CD4-positive, alpha-beta T cell treated with Interleukin-4 for 1 hour (primary cell): Measurements from ENCODE around the gene SPANXB1.
"Not testable (repeated sequence)": the region's sequence is repeated elsewhere in the genome, so short reads cannot be mapped to it uniquely, and the experiment has no call there.

ENCODE experiments used
- DNase-seq, 2 donors: peaks; one replicate each; pipeline ENCODE4 v3.0.0-alpha.2; 2020 to 2022

The SPANXB1 gene, protein sequence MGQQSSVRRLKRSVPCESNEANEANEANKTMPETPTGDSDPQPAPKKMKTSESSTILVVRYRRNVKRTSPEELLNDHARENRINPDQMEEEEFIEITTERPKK

DNA sequence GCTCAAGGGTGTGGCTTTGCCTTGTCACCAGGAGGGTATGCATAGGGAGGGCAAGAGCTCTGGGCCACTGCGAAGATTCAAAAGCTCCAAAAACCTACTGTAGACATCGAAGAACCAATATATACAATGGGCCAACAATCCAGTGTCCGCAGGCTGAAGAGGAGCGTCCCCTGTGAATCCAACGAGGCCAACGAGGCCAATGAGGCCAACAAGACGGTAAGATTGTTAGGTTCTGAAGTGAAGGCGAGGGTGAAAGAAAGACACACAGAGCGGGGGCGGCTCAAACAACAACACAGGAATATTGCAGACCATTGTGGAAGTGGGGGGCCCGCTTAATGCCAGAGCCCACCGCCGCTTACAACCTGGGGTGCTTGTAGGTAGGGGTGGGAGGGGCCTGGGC is at the start of gene SPANXB1:
TSS of gene SPANXB1 (plus strand) at position 27 of the 400 bp plus-strand sequence. CDS start at position 127, 100 bp downstream.
- DNase-seq, result not testable (repeated sequence)

DNA sequence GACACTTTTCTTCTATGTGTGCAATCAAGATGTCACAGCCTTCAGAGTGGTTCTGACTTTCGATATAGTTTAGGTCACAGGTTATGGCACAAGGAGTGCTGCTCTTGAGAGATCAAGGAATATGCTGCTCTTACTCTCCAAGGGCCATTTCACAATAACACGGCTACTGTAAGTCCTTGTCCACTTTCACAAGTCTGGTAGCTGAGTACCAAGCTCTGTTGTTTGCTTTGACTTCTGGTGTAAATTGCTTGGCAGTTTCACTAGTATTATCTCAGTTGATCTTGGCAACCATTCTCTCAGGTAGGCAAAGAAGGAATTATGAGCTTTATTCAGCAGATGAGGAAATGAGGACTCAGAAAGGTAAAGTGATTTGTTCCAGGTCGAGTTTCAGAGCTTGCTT is 35.4 kb upstream of the SPANXB1 start:
- DNase-seq, result no peak

DNA sequence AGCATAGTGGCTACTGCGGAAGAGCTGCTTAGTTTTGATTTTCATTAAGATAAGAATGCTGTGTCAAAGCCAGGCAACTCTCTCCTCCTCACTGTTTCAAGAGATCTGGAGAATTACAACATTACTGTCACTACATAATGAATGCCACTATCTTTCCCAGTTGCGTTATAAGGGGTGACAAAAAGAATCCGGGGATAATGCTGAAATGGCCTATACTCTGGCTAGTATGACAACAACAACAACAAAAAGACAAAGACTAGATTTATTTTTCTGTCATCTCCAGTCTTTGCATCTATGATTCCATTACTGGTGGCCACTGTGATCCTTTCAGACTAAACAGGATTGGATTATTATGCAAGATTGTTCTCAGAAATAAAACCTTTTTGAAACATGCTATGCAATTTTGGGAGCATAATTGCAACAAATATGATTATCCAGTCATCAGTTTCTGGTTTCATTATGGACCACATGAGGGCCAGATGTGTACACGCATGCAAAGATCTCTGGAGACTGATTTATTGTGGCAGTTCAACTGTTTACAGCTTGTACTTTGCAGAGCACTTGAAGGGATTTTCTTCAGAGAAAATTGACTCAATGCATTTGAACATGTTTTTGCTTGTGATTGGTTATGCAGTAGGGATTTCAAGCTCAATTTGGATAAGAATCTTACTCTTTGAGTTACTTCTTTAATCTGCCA is 31.1 kb upstream of the SPANXB1 start:
- DNase-seq, result no peak

DNA sequence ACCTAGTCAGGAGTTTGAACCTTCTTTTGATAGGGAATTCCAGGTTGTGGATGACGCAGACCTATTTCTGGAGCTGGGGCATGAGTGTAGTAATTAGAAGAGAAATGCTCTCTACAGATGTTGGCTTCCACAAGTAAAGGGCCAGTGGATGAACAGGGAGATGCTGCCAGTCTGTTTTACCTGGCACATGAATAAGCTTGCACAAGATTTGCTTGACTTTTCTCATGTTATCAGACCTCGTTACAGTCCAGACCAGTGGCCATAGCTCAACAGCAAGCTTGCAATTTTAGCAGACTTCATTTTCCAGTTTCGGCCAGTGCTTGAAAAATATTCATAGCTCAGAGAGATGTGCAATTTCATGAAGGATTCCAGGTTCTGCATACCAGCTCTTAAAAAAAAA is 26.9 kb upstream of the SPANXB1 start:
- no peak for DNase-seq

DNA sequence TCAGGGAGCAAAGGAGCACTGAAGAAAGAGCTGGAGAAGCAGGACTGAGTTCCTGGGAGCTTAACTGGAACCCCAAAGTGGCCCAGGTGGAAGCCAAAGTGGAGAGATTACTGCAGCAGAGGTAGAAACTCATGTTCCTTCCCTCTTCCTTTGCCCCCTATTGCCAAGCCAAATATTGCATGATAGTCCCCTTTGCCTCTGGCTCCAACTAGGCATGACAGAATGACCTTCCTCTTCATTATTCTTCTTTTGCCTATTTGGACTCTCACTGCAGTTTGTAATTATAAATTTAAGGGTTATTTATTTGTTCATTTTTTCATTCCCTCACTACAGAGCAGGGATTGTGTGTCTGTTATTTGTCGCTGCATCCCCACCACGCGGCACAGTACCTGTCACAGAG is 22.1 kb upstream of the SPANXB1 start:
- DNase-seq, result no peak

DNA sequence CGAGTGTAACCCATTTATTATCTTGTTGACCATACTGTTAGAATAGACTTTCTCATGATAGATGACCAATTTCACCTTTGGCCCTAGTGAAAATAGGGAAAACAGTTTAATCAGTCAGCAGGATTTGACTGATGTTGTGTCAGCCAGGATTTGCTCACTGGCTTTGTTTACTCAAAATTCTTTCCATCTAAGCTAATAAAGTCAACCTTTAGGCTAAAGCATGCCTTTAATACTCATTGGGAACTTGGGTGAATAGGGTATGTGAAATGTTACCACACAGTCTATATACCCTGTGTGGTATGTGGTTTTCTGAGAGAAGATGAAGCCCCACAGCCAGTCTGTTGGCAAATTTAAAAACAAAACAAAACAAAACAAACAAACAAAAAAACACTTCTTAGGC is 18.7 kb upstream of the SPANXB1 start:
- no peak for DNase-seq

DNA sequence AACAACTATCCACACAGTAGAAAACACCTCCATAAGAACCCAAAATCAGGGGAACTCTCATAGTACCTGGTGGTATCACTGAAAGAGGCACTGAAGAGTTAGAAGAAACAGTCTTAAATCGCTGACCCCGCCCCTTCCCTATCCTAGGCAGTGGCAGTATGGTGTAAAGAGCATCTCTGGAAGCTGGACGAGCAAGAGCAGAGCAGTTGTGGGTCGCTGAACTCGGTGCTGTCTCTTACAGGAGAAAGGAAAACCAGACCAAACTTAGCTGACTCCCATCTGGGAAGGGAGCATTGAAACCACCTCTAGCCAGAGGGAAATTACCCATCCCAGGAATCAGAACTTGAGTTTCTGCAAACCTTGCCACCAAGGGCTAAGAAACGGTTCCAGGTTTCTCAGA is 2.8 kb downstream of the SPANXB1 start:
- DNase-seq, result not testable (repeated sequence)

DNA sequence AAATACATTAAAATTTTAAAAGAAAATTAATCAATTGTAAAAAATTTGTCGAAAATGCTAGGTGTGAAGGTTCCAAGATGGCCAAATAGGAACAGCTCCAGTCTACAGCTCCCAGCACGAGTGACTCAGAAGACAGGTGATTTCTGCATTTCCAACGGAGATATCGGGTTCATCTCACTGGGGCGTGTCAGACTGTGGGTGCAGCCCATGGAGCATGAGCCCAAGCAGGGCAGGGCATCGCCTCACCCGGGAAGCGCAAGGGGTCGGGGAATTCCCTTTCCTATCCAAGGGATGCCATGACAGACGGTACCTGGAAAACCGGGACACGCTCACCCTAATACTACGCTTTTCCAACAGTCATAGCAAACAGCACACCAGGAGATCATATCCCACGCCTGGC is 41.9 kb downstream of the SPANXB1 start:
- DNase-seq, result not testable (repeated sequence)

DNA sequence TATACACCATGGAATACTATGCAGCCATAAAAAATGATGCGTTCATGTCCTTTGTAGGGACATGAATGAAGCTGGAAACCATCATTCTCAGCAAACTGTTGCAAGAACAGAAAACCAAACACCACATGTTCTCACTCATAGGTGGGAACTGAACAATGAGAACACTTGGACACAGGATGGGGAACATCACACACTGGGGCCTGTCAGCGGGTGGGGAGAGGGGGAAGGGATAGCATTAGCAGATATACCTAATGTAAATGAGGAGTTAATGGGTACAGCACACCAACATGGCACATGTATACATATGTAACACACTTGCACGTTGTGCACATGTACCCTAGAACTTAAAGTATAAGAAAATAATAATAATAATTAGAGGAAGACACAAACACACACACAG is 47.5 kb downstream of the SPANXB1 start:
- not testable (repeated sequence) for DNase-seq

DNA sequence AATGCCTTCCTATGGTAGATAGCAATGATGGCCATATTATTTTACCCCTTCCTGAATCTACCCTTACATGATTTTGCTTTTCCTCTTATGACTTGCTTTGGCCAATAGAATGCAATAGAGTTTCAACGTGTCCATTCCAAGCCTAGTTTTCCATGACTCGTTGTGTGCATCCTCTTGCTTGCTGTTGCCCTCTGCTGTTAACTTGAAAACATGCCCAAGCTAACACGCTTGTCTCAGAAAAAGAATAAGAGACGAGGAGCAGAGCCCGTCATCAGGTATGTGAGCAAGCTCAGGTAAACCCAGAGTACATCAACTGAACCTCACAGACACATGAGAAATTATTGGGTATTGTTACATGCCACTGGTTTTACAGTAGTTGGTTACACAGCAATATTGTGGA is 49.7 kb downstream of the SPANXB1 start:
- DNase-seq, result not testable (repeated sequence)
